Measurements from ENCODE around the gene PDE6B. TPM values are rescaled to one million over a fixed set of nuclear protein-coding genes. Genes with fewer than 3 reads are reported as not detected.
"Not testable (repeated sequence)": the region's sequence is repeated elsewhere in the genome, so short reads cannot be mapped to it uniquely, and the experiment has no call there.

PDE6B gene
- total RNA-seq, 5 donors from 2014 or later (not counting 1 experiment from before 2014, with no cell fraction given), result 14.2 to 21.7 (median 19.8) TPM

GRCh38 chr4:589219-589963, 36.0 kb upstream of the PDE6B start:
- Histone ChIP-seq H3K36me3 (ENCODE audit: control insufficient read depth in 2 of 2, extremely low read depth in 1 of 2, insufficient read depth in 1 of 2, low read length in 1 of 2) (no peaks in the 10 kb centered on the region), H3K4me3 (ENCODE audit: control insufficient read depth in 1 of 2, extremely low read depth in 1 of 2, low read length in 1 of 2) (no peak overlapping the region), H3K4me1 (ENCODE audit: control insufficient read depth in 1 of 2, extremely low read depth in 1 of 2, insufficient read depth in 2 of 2, low read length in 2 of 2) (no peaks in the 10 kb centered on the region), H3K27me3 (replicated peaks in 1 of 2; ENCODE audit: control insufficient read depth in 2 of 2, extremely low read depth in 1 of 2, insufficient read depth in 2 of 2, low read length in 1 of 2) (peaks cover under 1 to 37% of the 10 kb centered on the region in 2 experiments), H3K9me3 (no peaks in the 10 kb centered on the region), H3K27ac (ENCODE audit: low read length) (no peak overlapping the region)
- ATAC-seq (replicated peaks in 1 of 4) (no peak), DNase-seq (no peak)
- H3K4me1 Mint-ChIP-seq, result no peaks in the 10 kb centered on the region
- H3K4me3 Mint-ChIP-seq, result no peak overlapping the region
- 83% methylated on average over 10 of the region's 16 CpGs for WGBS (ENCODE audit: insufficient coverage)
- H3K36me3 Mint-ChIP-seq, result no peaks in the 10 kb centered on the region
- no peak overlapping the region for H3K27ac Mint-ChIP-seq
- ChIA-PET CTCF (no interaction called here), POLR2A (no interaction called here)
- H3K27me3 Mint-ChIP-seq, result peaks cover 44 to 51% of the 10 kb centered on the region in 2 donors
- peaks cover 3 to 13% (median 7%) of the 10 kb centered on the region in 3 donors for H3K9me3 Mint-ChIP-seq

- H3K4me1 ChIP-seq (ENCODE audit: control insufficient read depth in 1 of 2, extremely low read depth in 1 of 2, insufficient read depth in 2 of 2, low read length in 2 of 2), result no peaks in the 10 kb centered on the region
- H3K4me3 ChIP-seq (ENCODE audit: control insufficient read depth in 1 of 2, extremely low read depth in 1 of 2, low read length in 1 of 2), result no peak overlapping the region
- H3K4me1 Mint-ChIP-seq, result no peaks in the 10 kb centered on the region
- H3K36me3 ChIP-seq (ENCODE audit: control insufficient read depth in 2 of 2, extremely low read depth in 1 of 2, insufficient read depth in 1 of 2, low read length in 1 of 2), result no peaks in the 10 kb centered on the region
- no peak overlapping the region for H3K27ac ChIP-seq (ENCODE audit: low read length)
- H3K36me3 Mint-ChIP-seq, result no peaks in the 10 kb centered on the region
- 81% methylated on average over 7 of the region's 12 CpGs for WGBS (ENCODE audit: insufficient coverage)
- ATAC-seq (replicated peaks in 1 of 4), result no peak
- H3K9me3 ChIP-seq, result no peaks in the 10 kb centered on the region
- POLR2A ChIA-PET, result no interaction called here
- no peak for DNase-seq
- H3K27me3 Mint-ChIP-seq, result peaks cover 42 to 55% of the 10 kb centered on the region in 2 donors
- peaks cover 0 to 37% of the 10 kb centered on the region in 2 experiments for H3K27me3 ChIP-seq (replicated peaks in 1 of 2; ENCODE audit: control insufficient read depth in 2 of 2, extremely low read depth in 1 of 2, insufficient read depth in 2 of 2, low read length in 1 of 2)
- CTCF ChIA-PET, result no interaction called here
- H3K9me3 Mint-ChIP-seq, result peaks cover 6 to 15% (median 10%) of the 10 kb centered on the region in 3 donors
- no peak overlapping the region for H3K27ac Mint-ChIP-seq
- H3K4me3 Mint-ChIP-seq, result no peak overlapping the region
Observed at GRCh38 chr4:590313-590841, 35.0 kb upstream of the PDE6B start.

GRCh38 chr4:592178-592577, 33.2 kb upstream of the PDE6B start:
- CTCF ChIA-PET; H3K4me1 Mint-ChIP-seq; H3K4me3 ChIP-seq (ENCODE audit: control insufficient read depth in 1 of 2, extremely low read depth in 1 of 2, low read length in 1 of 2); ATAC-seq (replicated peaks in 1 of 4); H3K36me3 ChIP-seq (ENCODE audit: control insufficient read depth in 2 of 2, extremely low read depth in 1 of 2, insufficient read depth in 1 of 2, low read length in 1 of 2); H3K9me3 ChIP-seq; DNase-seq; H3K27ac ChIP-seq (ENCODE audit: low read length); H3K4me3 Mint-ChIP-seq; POLR2A ChIA-PET; H3K36me3 Mint-ChIP-seq; H3K27ac Mint-ChIP-seq; H3K9me3 Mint-ChIP-seq; H3K4me1 ChIP-seq (ENCODE audit: control insufficient read depth in 1 of 2, extremely low read depth in 1 of 2, insufficient read depth in 2 of 2, low read length in 2 of 2): not testable (repeated sequence)
- peaks cover 0 to 31% of the 10 kb centered on the region in 2 experiments for H3K27me3 ChIP-seq (replicated peaks in 1 of 2; ENCODE audit: control insufficient read depth in 2 of 2, extremely low read depth in 1 of 2, insufficient read depth in 2 of 2, low read length in 1 of 2)
- 100% methylated on average over 4 of the region's 13 CpGs for WGBS (ENCODE audit: insufficient coverage)
- peaks cover 34 to 55% of the 10 kb centered on the region in 2 donors for H3K27me3 Mint-ChIP-seq

- Mint-ChIP-seq H3K4me1 (no peaks in the 10 kb centered on the region), H3K4me3 (no peak overlapping the region), H3K36me3 (no peaks in the 10 kb centered on the region), H3K27me3 (peaks cover 28 to 53% of the 10 kb centered on the region in 2 donors), H3K9me3 (peaks cover 6 to 7% (median 6%) of the 10 kb centered on the region in 3 donors), H3K27ac (no peak overlapping the region)
- H3K9me3 ChIP-seq, result no peaks in the 10 kb centered on the region
- H3K27ac ChIP-seq (ENCODE audit: low read length), result no peak overlapping the region
- H3K4me3 ChIP-seq (ENCODE audit: control insufficient read depth in 1 of 2, extremely low read depth in 1 of 2, low read length in 1 of 2), result no peak overlapping the region
- ChIA-PET POLR2A (no interaction called here), CTCF (interaction anchor here in 1 of 2 donors (0.6 kb wide), 1 partner anchor 8 kb away, joined by 3 read pairs; no protein-coding TSS in a partner anchor)
- ATAC-seq (replicated peaks in 1 of 4) (no peak), DNase-seq (no peak)
- WGBS (ENCODE audit: insufficient coverage), result 77% methylated on average over 3 of the region's 5 CpGs
- no peaks in the 10 kb centered on the region for H3K36me3 ChIP-seq (ENCODE audit: control insufficient read depth in 2 of 2, extremely low read depth in 1 of 2, insufficient read depth in 1 of 2, low read length in 1 of 2)
- H3K27me3 ChIP-seq (replicated peaks in 1 of 2; ENCODE audit: control insufficient read depth in 2 of 2, extremely low read depth in 1 of 2, insufficient read depth in 2 of 2, low read length in 1 of 2), result peaks cover 0 to 25% of the 10 kb centered on the region in 2 experiments
- no peaks in the 10 kb centered on the region for H3K4me1 ChIP-seq (ENCODE audit: control insufficient read depth in 1 of 2, extremely low read depth in 1 of 2, insufficient read depth in 2 of 2, low read length in 2 of 2)
Observed at GRCh38 chr4:592825-593520, 32.4 kb upstream of the PDE6B start.

GRCh38 chr4:598925-599324, 26.4 kb upstream of the PDE6B start:
- DNase-seq, result no peak
- POLR2A ChIA-PET, result interaction anchor here in 1 of 2 donors (0.6 kb wide), 1 partner anchor 255 kb away, joined by 5 read pairs; no protein-coding TSS in a partner anchor
- WGBS (ENCODE audit: insufficient coverage), result 63% methylated on average over 1 of the region's 3 CpGs

GRCh38 chr4:600166-600565, 25.2 kb upstream of the PDE6B start:
- Mint-ChIP-seq H3K36me3 (no peaks in the 10 kb centered on the region), H3K27ac (no peak overlapping the region), H3K27me3 (peaks cover 39 to 41% of the 10 kb centered on the region in 2 donors), H3K4me3 (no peak overlapping the region), H3K4me1 (peaks cover 6 to 8% (median 6%) of the 10 kb centered on the region in 3 donors), H3K9me3 (no peaks in the 10 kb centered on the region)
- POLR2A ChIA-PET, result no interaction called here
- H3K4me3 ChIP-seq (ENCODE audit: control insufficient read depth in 1 of 2, extremely low read depth in 1 of 2, low read length in 1 of 2), result no peak overlapping the region
- H3K4me1 ChIP-seq (ENCODE audit: control insufficient read depth in 1 of 2, extremely low read depth in 1 of 2, insufficient read depth in 2 of 2, low read length in 2 of 2), result peaks cover 0 to 5% of the 10 kb centered on the region in 2 experiments
- CTCF ChIA-PET, result no interaction called here
- H3K27ac ChIP-seq (ENCODE audit: low read length), result no peak overlapping the region
- ATAC-seq (replicated peaks in 1 of 4) (no peak), DNase-seq (no peak)
- peaks cover 0 to 42% of the 10 kb centered on the region in 2 experiments for H3K27me3 ChIP-seq (replicated peaks in 1 of 2; ENCODE audit: control insufficient read depth in 2 of 2, extremely low read depth in 1 of 2, insufficient read depth in 2 of 2, low read length in 1 of 2)
- WGBS (ENCODE audit: insufficient coverage), result 98% methylated on average over 5 of the region's 6 CpGs
- no peaks in the 10 kb centered on the region for H3K36me3 ChIP-seq (ENCODE audit: control insufficient read depth in 2 of 2, extremely low read depth in 1 of 2, insufficient read depth in 1 of 2, low read length in 1 of 2)
- no peaks in the 10 kb centered on the region for H3K9me3 ChIP-seq

More at GRCh38 chr4:598925-599324, 26.4 kb upstream of the PDE6B start:
- CTCF ChIA-PET, result no interaction called here
- Mint-ChIP-seq H3K27me3 (peaks cover 39 to 44% of the 10 kb centered on the region in 2 donors), H3K4me1 (peaks cover 3 to 6% (median 4%) of the 10 kb centered on the region in 3 donors), H3K27ac (no peak overlapping the region), H3K4me3 (no peak overlapping the region), H3K9me3 (peaks cover 6 to 7% (median 6%) of the 10 kb centered on the region in 3 donors), H3K36me3 (no peaks in the 10 kb centered on the region)
- H3K4me1 ChIP-seq (ENCODE audit: control insufficient read depth in 1 of 2, extremely low read depth in 1 of 2, insufficient read depth in 2 of 2, low read length in 2 of 2), result peaks cover 0 to 5% of the 10 kb centered on the region in 2 experiments
- no peak for ATAC-seq (replicated peaks in 1 of 4)
- H3K27ac ChIP-seq (ENCODE audit: low read length), result no peak overlapping the region
- no peaks in the 10 kb centered on the region for H3K9me3 ChIP-seq
- H3K36me3 ChIP-seq (ENCODE audit: control insufficient read depth in 2 of 2, extremely low read depth in 1 of 2, insufficient read depth in 1 of 2, low read length in 1 of 2), result no peaks in the 10 kb centered on the region
- peaks cover 0 to 42% of the 10 kb centered on the region in 2 experiments for H3K27me3 ChIP-seq (replicated peaks in 1 of 2; ENCODE audit: control insufficient read depth in 2 of 2, extremely low read depth in 1 of 2, insufficient read depth in 2 of 2, low read length in 1 of 2)
- H3K4me3 ChIP-seq (ENCODE audit: control insufficient read depth in 1 of 2, extremely low read depth in 1 of 2, low read length in 1 of 2), result no peak overlapping the region

All from T-cell (primary cell).